RPMI8226 (cell line): ENCODE measurements around the gene COBLL1.

ENCODE experiments used
- DNase-seq: peaks from one replicate; pipeline ENCODE4 v3.0.0-alpha.2; 2015

Gene COBLL1

DNA sequence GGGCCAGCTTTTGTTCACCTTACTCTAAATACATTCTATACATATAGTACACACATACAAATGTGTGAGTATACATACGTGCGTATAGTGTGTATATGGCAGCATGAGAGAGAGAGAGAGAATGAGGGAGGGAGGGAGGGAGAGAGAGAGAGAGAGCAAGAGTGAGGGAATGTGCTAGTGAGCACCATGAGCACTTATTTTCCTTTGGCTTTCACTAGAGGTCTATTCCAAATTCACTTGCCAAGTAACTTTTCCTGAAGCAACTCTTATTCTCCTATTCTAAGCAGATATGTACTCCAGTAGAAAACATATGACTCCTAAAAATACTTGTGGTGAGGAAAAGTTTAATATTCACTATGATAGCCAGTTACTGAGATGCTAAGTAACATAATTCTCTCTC is 85.7 kb downstream of the COBLL1 start:
- DNase-seq, result no peak

DNA sequence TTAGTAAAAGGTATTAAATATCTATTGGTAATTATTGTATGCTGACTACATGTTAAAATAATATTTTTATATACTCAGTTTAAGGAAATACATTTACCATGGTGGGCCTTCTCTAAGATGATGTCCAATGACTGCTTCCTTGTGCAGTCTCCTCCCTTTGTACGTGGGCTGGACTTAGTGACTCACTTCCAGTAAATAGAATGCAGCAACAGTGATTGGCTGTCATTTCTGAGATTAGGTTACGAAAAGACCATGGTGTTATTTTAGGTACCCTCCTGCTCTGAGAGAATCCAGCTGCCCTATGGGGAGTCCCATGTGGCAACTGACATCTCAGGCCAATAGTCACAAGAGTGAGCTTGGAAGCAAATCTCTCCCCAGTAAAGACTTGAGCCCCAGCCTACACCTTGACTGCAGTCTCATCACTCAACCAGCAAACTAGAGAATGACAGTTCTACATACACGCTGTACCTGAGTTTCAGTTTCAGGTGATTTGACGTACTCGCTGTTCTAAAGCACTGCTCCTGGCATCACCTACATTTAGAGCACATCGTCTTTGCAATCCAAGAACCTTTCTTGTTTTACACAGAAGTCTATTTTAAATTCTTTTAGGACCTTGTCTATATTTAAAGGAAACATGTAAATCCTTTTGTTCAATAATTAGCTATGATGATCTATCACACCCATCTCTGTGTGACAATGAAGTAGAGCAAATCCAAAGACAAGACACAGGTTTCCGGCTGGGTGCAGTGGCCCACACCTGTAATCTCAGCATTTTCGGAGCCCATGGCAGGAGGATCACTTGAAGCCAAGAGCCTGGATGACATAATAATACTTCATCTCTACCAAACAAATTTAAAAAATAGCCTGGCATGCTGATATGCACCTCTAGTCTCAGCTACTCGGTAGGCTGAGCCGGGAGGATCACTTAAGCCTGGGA is 87.2 kb downstream of the COBLL1 start:
- peak; percentile 58 for DNase-seq

DNA sequence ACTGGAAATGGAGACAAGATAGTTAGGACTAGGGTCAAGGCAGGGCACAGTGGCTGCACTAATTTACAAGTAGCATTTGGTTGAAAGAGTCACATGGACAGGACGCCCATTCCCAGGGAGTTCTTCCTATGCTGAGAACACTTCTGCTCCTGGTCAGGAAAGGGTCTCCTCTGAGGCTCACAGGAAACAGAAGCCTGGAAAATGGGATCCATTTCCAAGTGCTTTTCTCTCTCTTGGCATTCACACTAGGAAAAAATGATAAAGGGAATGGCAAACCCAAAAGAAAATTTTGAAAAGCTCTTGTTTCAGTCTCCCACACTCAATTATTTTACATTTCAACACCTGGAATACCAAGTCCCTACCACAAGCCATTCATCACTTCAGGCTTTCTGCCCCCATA is 88.7 kb downstream of the COBLL1 start:
- DNase-seq, result no peak

DNA sequence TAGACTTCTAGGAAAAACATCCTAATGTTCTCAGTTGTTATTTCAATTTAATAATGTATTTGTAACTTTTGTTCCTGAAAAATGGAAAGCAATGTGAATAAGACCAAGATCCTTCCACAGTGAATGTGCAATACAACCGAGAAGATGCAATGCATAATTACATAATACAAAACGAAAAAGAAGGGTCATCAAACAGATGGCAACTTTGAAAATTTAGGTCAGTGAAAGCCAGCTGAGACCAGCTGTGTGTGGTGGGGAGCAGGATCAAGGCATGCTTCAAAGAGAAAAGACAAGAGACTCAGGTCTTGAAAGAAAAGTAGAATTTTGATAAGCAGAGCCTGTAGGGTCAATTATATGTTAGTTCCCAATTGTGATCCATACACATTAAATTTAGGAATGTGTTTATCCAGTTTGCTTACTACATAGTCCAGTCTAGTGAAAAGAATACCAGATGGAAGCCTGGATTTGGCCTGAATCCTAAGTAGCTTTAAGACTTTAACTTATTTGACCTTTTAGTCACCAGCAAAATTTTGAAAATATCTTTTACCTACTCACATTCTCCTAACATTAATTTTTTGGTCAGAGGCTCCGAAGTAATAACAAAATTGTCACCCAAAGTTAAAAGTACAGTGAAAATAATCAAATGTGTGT is 93.7 kb downstream of the COBLL1 start:
- DNase-seq, result no peak

- no peak for DNase-seq
Observed at GRCh38 chr2:164747140-164747539, 94.5 kb downstream of the COBLL1 start.

DNA sequence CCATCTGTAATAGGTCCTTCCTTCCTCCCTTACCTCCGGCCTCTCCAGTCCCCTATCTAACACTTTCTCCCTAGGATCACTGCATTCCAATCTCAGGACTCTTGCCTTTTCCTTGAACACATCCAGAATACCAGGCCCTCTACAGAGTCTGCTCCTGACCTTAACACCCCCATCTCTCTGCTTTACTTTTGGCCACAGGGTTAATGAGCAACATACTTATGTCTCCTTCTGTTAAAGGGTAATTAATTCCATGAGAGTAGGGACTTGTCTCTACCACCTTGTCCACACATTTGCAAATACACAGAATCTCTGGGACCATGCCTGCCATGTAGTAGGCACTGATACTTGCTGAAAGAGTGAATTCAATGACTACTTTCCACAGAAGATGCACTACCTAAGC is 94.9 kb downstream of the COBLL1 start:
- DNase-seq, result no peak

DNA sequence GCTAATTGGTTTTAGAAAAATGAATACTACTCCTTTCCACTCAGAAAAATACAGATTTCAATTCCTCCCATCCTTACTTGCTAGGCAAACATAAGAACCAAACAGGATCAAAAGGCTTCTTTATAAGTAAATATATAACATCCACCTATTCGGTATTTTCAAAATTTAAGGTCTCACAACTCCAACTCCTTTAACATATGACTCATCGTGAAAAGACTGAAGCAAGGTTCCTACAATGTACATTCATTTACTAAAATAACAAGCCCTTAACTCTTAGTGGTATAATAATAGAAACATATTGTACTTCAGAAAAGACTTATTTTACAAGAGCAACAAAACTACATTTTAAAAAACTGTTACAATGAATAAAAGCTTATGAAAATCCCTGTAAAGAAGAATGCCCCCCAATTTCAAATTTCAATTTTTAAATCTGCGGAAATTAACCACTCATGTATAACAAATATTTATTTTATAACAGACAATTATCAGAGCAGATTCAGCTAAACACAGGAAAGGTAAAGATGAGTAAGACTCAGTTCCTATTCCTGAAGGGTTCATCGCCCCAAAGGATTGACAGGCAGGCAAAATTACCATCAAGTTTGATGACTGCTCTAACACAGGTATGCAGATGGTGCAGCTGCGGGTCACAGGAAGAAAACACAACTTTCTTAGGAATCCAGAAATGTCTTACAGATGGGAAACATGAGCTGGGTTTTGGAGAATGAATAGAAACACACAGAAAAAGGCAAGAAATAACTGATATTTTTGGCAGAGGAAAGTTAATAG is 96.4 kb downstream of the COBLL1 start:
- no peak for DNase-seq

DNA sequence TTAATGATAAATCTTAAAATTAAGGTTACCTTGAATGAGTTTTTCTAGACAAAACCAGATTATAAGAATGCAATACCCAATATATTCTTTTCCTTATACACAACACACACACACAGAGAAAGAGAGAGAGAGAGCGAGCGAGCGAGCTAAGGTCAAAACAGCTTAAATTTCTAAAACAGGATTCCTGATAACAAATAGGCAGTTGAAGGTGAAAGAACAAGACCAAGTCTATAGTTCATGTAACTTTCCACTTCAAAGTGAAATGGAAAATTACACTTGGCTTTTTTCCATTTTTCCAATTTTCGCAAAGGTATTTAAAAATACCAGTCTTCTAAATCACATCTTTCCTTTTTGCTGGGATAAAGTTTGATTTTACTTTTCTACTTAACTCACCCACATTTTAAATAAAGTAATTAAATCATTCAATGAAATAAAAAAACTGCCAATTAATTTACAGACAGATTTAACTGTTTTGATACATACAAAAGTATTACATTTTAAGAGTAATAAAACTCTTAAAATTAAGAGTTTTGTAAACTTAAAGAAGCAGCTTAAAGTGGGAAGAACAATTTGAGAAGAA is 98.8 kb downstream of the COBLL1 start:
- no peak for DNase-seq

DNA sequence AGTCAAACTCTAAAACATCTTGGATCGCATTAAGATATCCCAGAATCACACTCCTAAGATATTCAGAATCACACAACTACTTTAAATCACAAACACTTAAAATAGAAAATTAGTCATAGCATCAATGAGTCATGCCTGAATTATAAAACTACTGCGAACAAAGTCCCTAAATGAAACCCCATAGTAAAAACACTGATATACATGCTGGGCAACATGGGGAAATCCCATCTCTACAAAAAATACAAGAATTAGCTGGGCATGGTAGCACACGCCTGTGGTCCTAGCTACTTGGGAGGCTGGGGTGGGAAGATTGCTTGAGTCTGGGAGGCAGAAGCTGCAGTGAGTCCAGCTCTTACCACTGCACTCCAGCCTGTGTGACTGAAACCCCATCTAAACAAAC is 101.7 kb downstream of the COBLL1 start:
- DNase-seq, result no peak

- DNase-seq, result peak; percentile 77
Observed at GRCh38 chr2:164737612-164738081, 104.0 kb downstream of the COBLL1 start.

- DNase-seq, result no peak
Observed at GRCh38 chr2:164735309-164735919, 106.2 kb downstream of the COBLL1 start.

GRCh38 chr2:164734196-164734595 is 107.4 kb downstream of the COBLL1 start:
- no peak for DNase-seq

DNA sequence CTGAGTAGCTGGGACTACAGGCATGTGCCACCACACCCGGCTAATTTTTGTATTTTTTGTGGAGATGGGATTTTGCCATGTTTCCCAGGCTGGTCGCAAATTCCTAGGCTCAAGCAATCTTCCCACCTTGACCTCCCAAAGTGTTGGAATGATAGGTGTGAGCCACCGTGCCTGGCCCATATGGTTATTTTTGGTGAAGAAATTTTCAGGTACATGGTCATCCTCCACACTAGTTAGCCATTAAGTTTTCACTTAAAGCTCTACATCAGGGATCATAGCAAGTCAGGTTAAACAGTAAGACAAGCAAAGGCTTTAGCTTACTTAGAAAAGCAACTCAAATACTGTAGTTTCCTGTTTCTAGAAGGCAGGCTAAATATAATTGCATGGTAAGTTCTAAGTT is 116.1 kb downstream of the COBLL1 start:
- DNase-seq, result no peak

DNA sequence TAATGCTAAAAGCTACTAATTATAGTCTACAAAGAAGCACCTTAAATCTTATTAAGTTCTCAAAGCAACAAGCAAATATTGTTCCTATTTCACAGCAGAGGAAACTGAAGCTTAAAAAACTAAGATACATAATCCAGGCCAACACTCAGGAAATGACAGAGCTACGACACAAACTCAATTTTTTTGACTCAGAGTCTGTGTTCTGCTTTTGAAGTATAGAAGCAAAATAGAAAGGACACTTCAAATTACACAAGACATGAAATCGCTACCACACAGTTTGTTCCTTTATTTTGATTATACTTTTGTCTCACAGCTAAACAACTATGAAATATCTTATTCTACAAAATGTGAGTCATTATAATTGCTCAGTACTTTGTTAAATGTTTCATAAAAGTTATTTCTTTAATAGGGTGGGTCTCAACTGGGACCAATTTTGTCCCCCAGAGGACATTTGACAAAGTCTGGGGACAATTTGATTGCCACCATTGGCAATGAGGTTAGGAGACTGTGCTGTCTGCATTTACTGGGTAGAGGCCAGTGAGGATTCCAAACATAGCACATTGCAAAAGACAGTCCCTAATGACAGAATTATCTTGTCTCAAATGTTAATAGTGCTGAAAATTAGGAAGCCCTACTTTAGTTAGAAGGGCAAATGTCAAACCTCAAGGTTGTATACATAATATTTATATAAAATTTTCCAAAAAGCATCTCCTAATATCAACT is 118.8 kb downstream of the COBLL1 start:
- no peak for DNase-seq

- no peak for DNase-seq
Observed at GRCh38 chr2:164721430-164721829, 120.2 kb downstream of the COBLL1 start.

GRCh38 chr2:164719996-164720941 is 121.4 kb downstream of the COBLL1 start:
- DNase-seq, result no peak

GRCh38 chr2:164717000-164717803 is 124.4 kb downstream of the COBLL1 start:
- peak; percentile 38 for DNase-seq

GRCh38 chr2:164714471-164714870 is 127.2 kb downstream of the COBLL1 start:
- no peak for DNase-seq

- no peak for DNase-seq
Observed at GRCh38 chr2:164711766-164712138, 129.9 kb downstream of the COBLL1 start.
